Effector memory CD4-positive, alpha-beta T cell (primary cell): ENCODE data around the gene SYN1.
"Not testable (repeated sequence)": the region's sequence is repeated elsewhere in the genome, so short reads cannot be mapped to it uniquely, and the experiment has no call there.

ENCODE experiments used
- DNase-seq, 3 donors: peaks; one replicate each; pipeline ENCODE4 v3.0.0-alpha.2; 2020
- H3K27ac ChIP-seq: 2 replicates; pipeline ENCODE4 v1.7.0; 2013; ENCODE audit warnings: mild to moderate bottlenecking, low read length, moderate library complexity; ENCODE audit not compliant: insufficient read depth, poor library complexity, severe bottlenecking
- H3K27me3 ChIP-seq: replicated peaks from 2 replicates; pipeline ENCODE4 v1.7.0; 2013; ENCODE audit warnings: mild to moderate bottlenecking, low read length; ENCODE audit not compliant: insufficient read depth, control insufficient read depth, poor library complexity, severe bottlenecking
- H3K36me3 ChIP-seq: 2 replicates; pipeline ENCODE4 v1.7.0; 2013; ENCODE audit warnings: mild to moderate bottlenecking, low read length, moderate library complexity; ENCODE audit not compliant: control insufficient read depth, insufficient read depth
- H3K4me1 ChIP-seq: 2 replicates; pipeline ENCODE4 v1.7.0; 2013; ENCODE audit warnings: low read length, mild to moderate bottlenecking; ENCODE audit not compliant: control insufficient read depth, insufficient read depth, poor library complexity, severe bottlenecking
- H3K4me3 ChIP-seq: 2 replicates; pipeline ENCODE4 v1.7.0; 2013; ENCODE audit warnings: low read length, low read depth, mild to moderate bottlenecking; ENCODE audit not compliant: insufficient read depth, poor library complexity, severe bottlenecking
- H3K9me3 ChIP-seq: 2 replicates; pipeline ENCODE4 v1.7.0; 2013; ENCODE audit warnings: mild to moderate bottlenecking, low read length, moderate library complexity; ENCODE audit not compliant: control insufficient read depth

SYN1 gene

GRCh38 chrX:47605024-47605423 is 14.6 kb downstream of the SYN1 start:
- Histone ChIP-seq H3K27me3 (no peaks in the 10 kb centered on the region), H3K4me3 (no peak overlapping the region), H3K27ac (no peak overlapping the region), H3K9me3 (no peaks in the 10 kb centered on the region), H3K4me1 (no peaks in the 10 kb centered on the region), H3K36me3 (no peaks in the 10 kb centered on the region)
- no peak for DNase-seq

- H3K27ac ChIP-seq, H3K36me3 ChIP-seq, H3K27me3 ChIP-seq, H3K9me3 ChIP-seq, H3K4me1 ChIP-seq, H3K4me3 ChIP-seq, DNase-seq: not testable (repeated sequence)
Observed at GRCh38 chrX:47603125-47603524, 16.5 kb downstream of the SYN1 start.

DNA sequence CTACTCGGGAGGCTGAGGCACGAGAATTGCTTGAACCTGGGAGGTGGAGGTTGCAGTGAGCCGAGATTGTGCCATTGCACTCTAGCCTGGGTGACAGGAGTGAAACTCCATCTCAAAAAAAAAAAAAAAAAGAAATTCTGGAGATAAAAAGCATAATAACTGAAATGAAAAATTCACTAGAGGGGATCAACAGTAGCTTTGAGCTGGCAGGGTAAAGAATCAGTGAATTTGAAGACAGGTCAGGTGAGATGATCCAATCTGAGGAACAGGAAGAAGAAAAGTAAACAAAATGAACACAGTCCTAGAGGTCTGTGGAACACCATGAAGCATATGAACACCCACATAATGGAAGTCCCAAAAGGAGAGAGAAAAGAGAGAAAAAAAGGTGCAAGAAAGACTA is 22.4 kb downstream of the SYN1 start:
- Histone ChIP-seq H3K4me3 (no peak overlapping the region), H3K9me3 (peaks cover 4% of the 10 kb centered on the region), H3K27me3 (no peaks in the 10 kb centered on the region), H3K36me3 (no peaks in the 10 kb centered on the region), H3K27ac (no peak overlapping the region), H3K4me1 (no peaks in the 10 kb centered on the region)
- DNase-seq, result no peak

- DNase-seq, result no peak
- H3K4me3 ChIP-seq, result no peak overlapping the region
- H3K4me1 ChIP-seq, result no peaks in the 10 kb centered on the region
- peaks cover 4% of the 10 kb centered on the region for H3K9me3 ChIP-seq
- no peak overlapping the region for H3K27ac ChIP-seq
- H3K27me3 ChIP-seq, result no peaks in the 10 kb centered on the region
- H3K36me3 ChIP-seq, result no peaks in the 10 kb centered on the region
Observed at GRCh38 chrX:47596256-47596655, 23.4 kb downstream of the SYN1 start.

GRCh38 chrX:47595716-47596251 is 23.9 kb downstream of the SYN1 start:
- Histone ChIP-seq H3K27ac (no peak overlapping the region), H3K9me3 (peaks cover 4% of the 10 kb centered on the region)
- no peak for DNase-seq

DNA sequence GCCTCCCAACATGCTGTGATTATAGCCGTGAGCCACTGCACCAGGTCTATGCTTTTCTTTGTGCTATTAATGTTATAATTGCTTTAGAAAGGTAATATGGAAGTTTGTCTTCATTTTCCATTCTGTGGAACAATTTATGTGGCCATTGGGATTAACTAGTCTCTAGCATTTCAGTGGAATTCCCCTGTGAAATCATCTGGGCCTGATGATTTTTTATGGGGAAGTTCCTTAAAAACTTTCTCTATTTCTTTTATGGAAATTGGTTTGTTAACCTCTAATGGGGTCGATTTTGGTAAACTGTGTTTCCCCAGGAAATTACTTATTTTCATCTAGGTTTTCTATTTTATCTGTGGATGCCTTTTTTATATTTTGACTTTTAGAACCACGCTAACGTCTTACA is 26.1 kb downstream of the SYN1 start:
- no peak for DNase-seq
- H3K27ac ChIP-seq, result no peak overlapping the region
- H3K4me3 ChIP-seq, result no peak overlapping the region
- no peaks in the 10 kb centered on the region for H3K36me3 ChIP-seq
- H3K27me3 ChIP-seq, result no peaks in the 10 kb centered on the region
- H3K4me1 ChIP-seq, result no peaks in the 10 kb centered on the region
- H3K9me3 ChIP-seq, result peaks cover 4% of the 10 kb centered on the region

More at GRCh38 chrX:47595716-47596251, 23.9 kb downstream of the SYN1 start:
- Histone ChIP-seq H3K27me3 (no peaks in the 10 kb centered on the region), H3K4me3 (no peak overlapping the region), H3K36me3 (no peaks in the 10 kb centered on the region), H3K4me1 (no peaks in the 10 kb centered on the region)

GRCh38 chrX:47590984-47591383 is 28.7 kb downstream of the SYN1 start:
- no peaks in the 10 kb centered on the region for H3K27me3 ChIP-seq
- H3K9me3 ChIP-seq, result no peaks in the 10 kb centered on the region
- H3K27ac ChIP-seq, result no peak overlapping the region
- no peak for DNase-seq
- H3K36me3 ChIP-seq, result no peaks in the 10 kb centered on the region
- no peaks in the 10 kb centered on the region for H3K4me1 ChIP-seq
- H3K4me3 ChIP-seq, result no peak overlapping the region

- no peaks in the 10 kb centered on the region for H3K4me1 ChIP-seq
- no peaks in the 10 kb centered on the region for H3K27me3 ChIP-seq
- no peak for DNase-seq
- H3K36me3 ChIP-seq, result no peaks in the 10 kb centered on the region
- no peaks in the 10 kb centered on the region for H3K9me3 ChIP-seq
- no peak overlapping the region for H3K4me3 ChIP-seq
- no peak overlapping the region for H3K27ac ChIP-seq
Observed at GRCh38 chrX:47587906-47588735, 31.5 kb downstream of the SYN1 start.

DNA sequence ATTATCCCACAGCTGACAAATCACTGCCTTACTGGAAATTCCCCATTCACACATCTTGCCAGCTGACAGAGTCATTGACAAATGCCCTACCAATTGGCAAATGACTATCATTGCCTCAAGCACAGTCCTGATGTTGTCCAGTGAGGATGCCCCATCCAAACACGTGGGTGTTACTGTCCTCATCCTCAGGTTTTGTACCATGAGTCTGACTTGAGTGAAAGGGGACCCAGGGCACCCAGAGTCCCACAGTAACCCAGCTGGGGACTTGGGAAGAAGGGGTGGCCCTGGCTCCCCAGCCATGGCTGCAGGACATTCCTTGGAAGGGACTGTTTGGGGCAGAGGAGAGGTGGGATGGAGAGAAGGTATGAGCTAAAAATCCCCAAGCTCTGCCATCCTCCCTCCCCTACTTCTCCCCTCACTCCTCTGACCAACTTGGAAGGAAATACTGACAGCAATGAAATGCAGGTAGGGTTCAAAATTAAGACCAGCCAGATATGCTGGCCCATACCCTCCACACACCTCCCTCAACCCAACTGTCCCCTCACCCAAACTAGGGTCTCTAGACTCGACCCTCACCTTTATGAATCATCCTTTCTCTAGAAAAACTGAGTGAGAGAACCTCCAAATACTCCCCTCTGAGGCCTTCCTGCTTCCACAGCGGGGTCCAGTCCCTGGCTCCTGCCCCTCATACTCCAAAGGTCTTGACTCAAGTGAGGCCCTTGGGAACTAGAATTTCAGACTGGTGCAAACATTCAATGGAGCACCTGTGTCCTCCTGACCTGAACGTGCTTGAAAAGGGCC is 32.4 kb downstream of the SYN1 start:
- H3K4me3 ChIP-seq, result no peak overlapping the region
- DNase-seq, result no peak
- H3K9me3 ChIP-seq, result no peaks in the 10 kb centered on the region
- no peaks in the 10 kb centered on the region for H3K36me3 ChIP-seq
- H3K27ac ChIP-seq, result no peak overlapping the region
- no peaks in the 10 kb centered on the region for H3K27me3 ChIP-seq
- no peaks in the 10 kb centered on the region for H3K4me1 ChIP-seq
